ENCODE results near the gene NDUFB11.

Gene NDUFB11

GRCh38 chrX:47185241-47185640, 40.7 kb upstream of the NDUFB11 start:
- no peak overlapping the region for H2AFZ ChIP-seq
- H3K9ac ChIP-seq, result no peak overlapping the region
- H3K4me1 ChIP-seq, result peaks cover 2% of the 10 kb centered on the region
- H3K9me3 ChIP-seq (ENCODE audit: control insufficient read depth, low read length), result no peaks in the 10 kb centered on the region
- H3K27ac ChIP-seq, result no peak overlapping the region
- no peak overlapping the region for H3K4me3 ChIP-seq (ENCODE audit: low read depth, low read length)
- H3K36me3 ChIP-seq (ENCODE audit: control insufficient read depth, insufficient read depth, low read length), result no peaks in the 10 kb centered on the region
- H3K27me3 ChIP-seq (ENCODE audit: control insufficient read depth, insufficient read depth, low read length), result no peaks in the 10 kb centered on the region
- no peak overlapping the region for H3K4me2 ChIP-seq (ENCODE audit: low read length)
- H3K79me2 ChIP-seq, result no peaks in the 10 kb centered on the region
- TF ChIP-seq CTCF (IDR thresholded peaks at IDR 0.05), result no peak

GRCh38 chrX:47184486-47184885, 40.0 kb upstream of the NDUFB11 start:
- Histone ChIP-seq H3K27ac (no peak overlapping the region), H3K79me2 (no peaks in the 10 kb centered on the region), H3K9ac (no peak overlapping the region), H3K4me3 (ENCODE audit: low read depth, low read length) (no peak overlapping the region), H3K27me3 (ENCODE audit: control insufficient read depth, insufficient read depth, low read length) (no peaks in the 10 kb centered on the region), H3K4me1 (peaks cover 2% of the 10 kb centered on the region), H2AFZ (no peak overlapping the region), H3K36me3 (ENCODE audit: control insufficient read depth, insufficient read depth, low read length) (no peaks in the 10 kb centered on the region), H3K4me2 (ENCODE audit: low read length) (no peak overlapping the region), H3K9me3 (ENCODE audit: control insufficient read depth, low read length) (no peaks in the 10 kb centered on the region)
- no peak for TF ChIP-seq CTCF (IDR thresholded peaks at IDR 0.05)

- H3K27me3 ChIP-seq (ENCODE audit: control insufficient read depth, insufficient read depth, low read length), result no peaks in the 10 kb centered on the region
- H3K9me3 ChIP-seq (ENCODE audit: control insufficient read depth, low read length), result no peaks in the 10 kb centered on the region
- TF ChIP-seq CTCF (IDR thresholded peaks at IDR 0.05), result no peak
- H3K27ac ChIP-seq, result no peak overlapping the region
- no peak overlapping the region for H3K4me3 ChIP-seq (ENCODE audit: low read depth, low read length)
- no peak overlapping the region for H3K4me2 ChIP-seq (ENCODE audit: low read length)
- no peaks in the 10 kb centered on the region for H3K79me2 ChIP-seq
- no peak overlapping the region for H2AFZ ChIP-seq
- H3K4me1 ChIP-seq, result peaks cover 2% of the 10 kb centered on the region
- no peak overlapping the region for H3K9ac ChIP-seq
- H3K36me3 ChIP-seq (ENCODE audit: control insufficient read depth, insufficient read depth, low read length), result no peaks in the 10 kb centered on the region
Measured at GRCh38 chrX:47182106-47182700, 37.7 kb upstream of the NDUFB11 start.

- Histone ChIP-seq H3K9me3 (ENCODE audit: control insufficient read depth, low read length) (no peaks in the 10 kb centered on the region), H3K27ac (no peak overlapping the region), H3K4me1 (no peaks in the 10 kb centered on the region), H3K9ac (no peak overlapping the region), H3K27me3 (ENCODE audit: control insufficient read depth, insufficient read depth, low read length) (no peaks in the 10 kb centered on the region), H2AFZ (no peak overlapping the region), H3K36me3 (ENCODE audit: control insufficient read depth, insufficient read depth, low read length) (no peaks in the 10 kb centered on the region), H3K4me3 (ENCODE audit: low read depth, low read length) (no peak overlapping the region), H3K79me2 (no peaks in the 10 kb centered on the region), H3K4me2 (ENCODE audit: low read length) (no peak overlapping the region)
- TF ChIP-seq CTCF (IDR thresholded peaks at IDR 0.05), result no peak
Measured at GRCh38 chrX:47181301-47181700, 36.8 kb upstream of the NDUFB11 start.

- TF ChIP-seq CTCF (IDR thresholded peaks at IDR 0.05), result no peak
- no peak overlapping the region for H3K27ac ChIP-seq
- H3K4me2 ChIP-seq (ENCODE audit: low read length), result no peak overlapping the region
- H3K27me3 ChIP-seq (ENCODE audit: control insufficient read depth, insufficient read depth, low read length), result no peaks in the 10 kb centered on the region
- H3K9me3 ChIP-seq (ENCODE audit: control insufficient read depth, low read length), result no peaks in the 10 kb centered on the region
- H3K9ac ChIP-seq, result no peak overlapping the region
- H3K4me3 ChIP-seq (ENCODE audit: low read depth, low read length), result no peak overlapping the region
- H2AFZ ChIP-seq, result no peak overlapping the region
- H3K79me2 ChIP-seq, result no peaks in the 10 kb centered on the region
- no peaks in the 10 kb centered on the region for H3K36me3 ChIP-seq (ENCODE audit: control insufficient read depth, insufficient read depth, low read length)
- no peaks in the 10 kb centered on the region for H3K4me1 ChIP-seq
Measured at GRCh38 chrX:47180346-47180745, 35.8 kb upstream of the NDUFB11 start.
